Left ventricle myocardium inferior (tissue), 1 donor: ENCODE measurements around the gene MCCD1. TPM values are rescaled to one million over a fixed set of nuclear protein-coding genes. Genes with fewer than 3 reads are reported as not detected.
A peak's percentile ranks its signal among the peaks of the same experiment; 100 is the strongest.

Experiments
- DNase-seq: peaks from one replicate; pipeline ENCODE4 v3.0.0-alpha.2; 2020
- H3K27ac ChIP-seq: fragments of 200-600 bp; replicated peaks from 2 replicates; pipeline ENCODE4 v1.8.0; 2021
- H3K27me3 ChIP-seq: fragments of 200-600 bp; 2 replicates; pipeline ENCODE4 v1.8.0; 2021; ENCODE audit warnings: low read depth
- H3K36me3 ChIP-seq: fragments of 200-600 bp; 2 replicates; pipeline ENCODE4 v1.8.0; 2021
- H3K4me1 ChIP-seq: fragments of 200-600 bp; 2 replicates; pipeline ENCODE4 v1.8.0; 2021
- H3K4me3 ChIP-seq: fragments of 200-600 bp; 2 replicates; pipeline ENCODE4 v1.8.0; 2021; ENCODE audit warnings: mild to moderate bottlenecking, moderate library complexity
- H3K9me3 ChIP-seq: fragments of 200-600 bp; replicated peaks from 2 replicates; pipeline ENCODE4 v1.8.0; 2021
- intact Hi-C: fragments of 100-400 bp; cut with micrococcal nuclease; formaldehyde crosslinking; loops from one replicate; pipeline ENCODE4 v1.11.0; 2022
- total RNA-seq: library from RNA; stranded (reverse); fragmentation: NEBNext Ultra II Directional; extraction: Animal tissue kit (Norgen Biotek cat#: 25700); gene quantifications from one replicate; pipeline ENCODE4 v1.2.1, GENCODE V29; 2021
- TF ChIP-seq, protein P1 (sequence below): fragments of 200-600 bp; IDR thresholded peaks from 2 replicates; pipeline ENCODE4 v1.8.0; 2021; ENCODE audit warnings: antibody characterized with exemption, mild to moderate bottlenecking, borderline replicate concordance
- donor health status: DM: no; HTN: yes; CAD: no; lungs with severe emphysema.

Gene MCCD1
- total RNA-seq, 1 donor from 2014 or later, result not detected

DNA sequence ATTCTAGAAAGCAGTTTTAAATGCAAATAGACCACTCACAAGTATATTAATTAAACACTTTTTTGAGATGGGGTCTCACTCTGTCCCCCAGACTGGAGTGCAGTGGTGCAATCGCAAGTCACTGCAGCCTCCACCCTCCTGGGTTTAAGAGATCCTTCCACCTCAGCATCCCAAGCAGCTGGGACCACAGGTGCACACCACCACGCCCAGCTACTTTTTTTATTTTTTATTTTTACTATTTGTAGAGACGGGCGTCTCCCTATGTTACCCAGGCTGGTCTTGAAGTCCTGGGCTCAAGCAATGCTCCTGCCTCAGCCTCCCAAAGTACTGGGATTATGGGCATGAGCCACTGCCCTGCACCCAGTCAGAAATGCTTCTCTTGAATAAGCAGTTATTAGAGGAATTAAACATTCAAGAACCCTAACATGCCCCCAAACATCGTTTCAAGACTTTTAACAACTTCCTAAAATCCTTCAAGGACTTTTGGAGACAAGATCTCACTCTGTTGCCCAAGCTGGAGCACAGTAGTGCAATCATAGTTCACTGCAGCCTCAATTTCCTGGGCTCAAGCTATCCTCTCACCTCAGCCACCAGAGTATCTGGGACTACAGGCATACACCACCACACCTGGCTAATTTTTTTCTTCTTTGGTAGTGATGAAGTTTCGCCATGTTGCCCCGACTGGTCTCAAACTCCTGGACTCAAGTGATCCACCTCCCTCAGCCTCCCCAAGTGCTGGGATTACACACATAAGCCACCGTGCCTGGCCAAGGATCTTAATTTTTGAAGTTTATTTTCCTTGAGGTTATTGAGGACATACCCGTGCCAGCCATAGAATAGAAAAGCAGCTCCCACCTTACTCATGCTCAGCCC is 3.2 kb downstream of the MCCD1 start:
- peaks cover 76% of the 10 kb centered on the region for H3K36me3 ChIP-seq
- no peaks in the 10 kb centered on the region for H3K27me3 ChIP-seq
- no peaks in the 10 kb centered on the region for H3K9me3 ChIP-seq
- intact Hi-C loops, result no loop called here
- DNase-seq, result no peak
- no peak overlapping the region for H3K4me3 ChIP-seq
- TF ChIP-seq, protein P1, sequence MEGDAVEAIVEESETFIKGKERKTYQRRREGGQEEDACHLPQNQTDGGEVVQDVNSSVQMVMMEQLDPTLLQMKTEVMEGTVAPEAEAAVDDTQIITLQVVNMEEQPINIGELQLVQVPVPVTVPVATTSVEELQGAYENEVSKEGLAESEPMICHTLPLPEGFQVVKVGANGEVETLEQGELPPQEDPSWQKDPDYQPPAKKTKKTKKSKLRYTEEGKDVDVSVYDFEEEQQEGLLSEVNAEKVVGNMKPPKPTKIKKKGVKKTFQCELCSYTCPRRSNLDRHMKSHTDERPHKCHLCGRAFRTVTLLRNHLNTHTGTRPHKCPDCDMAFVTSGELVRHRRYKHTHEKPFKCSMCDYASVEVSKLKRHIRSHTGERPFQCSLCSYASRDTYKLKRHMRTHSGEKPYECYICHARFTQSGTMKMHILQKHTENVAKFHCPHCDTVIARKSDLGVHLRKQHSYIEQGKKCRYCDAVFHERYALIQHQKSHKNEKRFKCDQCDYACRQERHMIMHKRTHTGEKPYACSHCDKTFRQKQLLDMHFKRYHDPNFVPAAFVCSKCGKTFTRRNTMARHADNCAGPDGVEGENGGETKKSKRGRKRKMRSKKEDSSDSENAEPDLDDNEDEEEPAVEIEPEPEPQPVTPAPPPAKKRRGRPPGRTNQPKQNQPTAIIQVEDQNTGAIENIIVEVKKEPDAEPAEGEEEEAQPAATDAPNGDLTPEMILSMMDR, result no peak
- H3K27ac ChIP-seq, result peak overlapping the region; percentile 58
- H3K4me1 ChIP-seq, result peaks cover 41% of the 10 kb centered on the region

- DNase-seq, result no peak
- H3K27me3 ChIP-seq, result no peaks in the 10 kb centered on the region
- intact Hi-C loops, result no loop called here
- no peaks in the 10 kb centered on the region for H3K9me3 ChIP-seq
- peak overlapping the region; percentile 58 for H3K27ac ChIP-seq
- TF ChIP-seq, protein P1, result no peak
- H3K4me1 ChIP-seq, result peaks cover 47% of the 10 kb centered on the region
- peaks cover 85% of the 10 kb centered on the region for H3K36me3 ChIP-seq
- no peak overlapping the region for H3K4me3 ChIP-seq
Measured at GRCh38 chr6:31532644-31533454, 4.1 kb downstream of the MCCD1 start.

DNA sequence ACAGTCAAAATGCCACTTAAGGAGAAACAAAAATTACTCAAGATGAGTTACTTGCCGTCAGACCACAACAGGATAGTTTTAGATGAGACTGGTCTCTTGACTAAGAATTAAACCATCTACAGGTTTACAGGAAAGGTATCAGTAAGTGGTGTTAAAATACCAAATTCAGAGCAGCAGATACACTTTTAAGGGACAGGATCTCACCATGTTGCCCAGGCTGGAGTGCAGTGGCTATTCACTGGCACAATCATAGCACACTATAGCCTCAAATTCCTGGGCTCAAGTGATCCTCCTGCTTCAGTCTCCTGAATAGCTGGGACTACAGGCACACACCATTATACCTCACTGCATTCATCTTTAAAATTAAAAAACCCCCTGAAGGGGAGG is 4.7 kb downstream of the MCCD1 start:
- TF ChIP-seq, protein P1, result no peak
- DNase-seq, result no peak
- Histone ChIP-seq H3K36me3 (peaks cover 91% of the 10 kb centered on the region), H3K27ac (peak overlapping the region; percentile 58), H3K9me3 (no peaks in the 10 kb centered on the region), H3K4me3 (no peak overlapping the region), H3K4me1 (peaks cover 53% of the 10 kb centered on the region), H3K27me3 (no peaks in the 10 kb centered on the region)
- intact Hi-C loops, result no loop called here

DNA sequence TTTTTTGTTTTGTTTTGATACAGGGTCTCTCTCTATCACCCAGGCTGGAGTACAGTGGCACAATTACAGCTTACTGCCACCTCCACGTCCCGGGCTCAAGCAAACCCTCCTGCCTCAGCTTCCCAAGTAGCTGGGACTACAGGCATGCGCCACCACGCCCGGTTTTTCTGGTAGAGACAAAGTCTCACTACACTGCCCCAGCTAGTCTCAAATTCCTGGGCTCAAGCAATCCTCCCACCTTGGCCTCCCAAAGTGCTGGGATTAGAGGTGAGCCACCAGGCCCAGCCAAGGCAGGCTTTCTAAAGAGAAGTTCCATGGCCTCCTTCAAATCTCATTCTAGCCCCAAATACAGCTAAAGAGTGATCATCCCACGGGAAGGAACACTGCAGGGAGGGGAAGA is 5.2 kb downstream of the MCCD1 start:
- Histone ChIP-seq H3K27ac (no peak overlapping the region), H3K9me3 (no peaks in the 10 kb centered on the region), H3K27me3 (no peaks in the 10 kb centered on the region), H3K4me3 (no peak overlapping the region), H3K36me3 (peaks cover 97% of the 10 kb centered on the region), H3K4me1 (peaks cover 59% of the 10 kb centered on the region)
- DNase-seq, result no peak
- intact Hi-C loops, result no loop called here
- TF ChIP-seq, protein P1, result no peak

DNA sequence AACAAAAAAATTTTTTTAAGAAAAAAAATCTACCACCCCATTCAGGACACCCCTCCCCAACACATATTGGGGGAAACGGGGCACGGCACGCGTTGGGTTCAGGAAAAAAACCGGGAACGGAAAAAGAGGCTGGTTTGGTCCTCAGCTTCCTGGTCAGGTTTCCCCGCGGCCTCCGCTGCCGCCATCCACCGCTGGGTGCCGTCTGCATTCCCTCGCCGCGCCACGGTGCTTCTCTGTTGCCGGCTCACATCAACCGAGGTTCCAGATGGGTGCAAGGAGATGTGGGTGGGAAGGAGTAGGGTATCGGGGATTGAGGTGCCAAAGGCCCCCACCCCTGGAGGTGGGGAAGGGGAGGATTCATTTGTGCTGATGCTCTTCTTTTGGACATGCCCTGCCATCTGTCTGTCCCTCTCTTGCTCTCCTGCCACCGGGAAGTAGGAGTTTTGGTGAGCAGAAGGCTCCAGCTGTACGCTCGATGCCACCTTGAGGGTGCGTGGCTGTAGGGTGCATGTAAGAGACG is 5.8 kb downstream of the MCCD1 start:
- Histone ChIP-seq H3K9me3 (no peaks in the 10 kb centered on the region), H3K27me3 (no peaks in the 10 kb centered on the region), H3K4me3 (no peak overlapping the region), H3K36me3 (peaks cover 100% of the 10 kb centered on the region), H3K27ac (no peak overlapping the region), H3K4me1 (peaks cover 62% of the 10 kb centered on the region)
- intact Hi-C loops, result no loop called here
- DNase-seq, result no peak
- TF ChIP-seq, protein P1, result no peak
